NOMO-1 (cell line): ENCODE results near the gene ADAM15.

Experiments used
- DNase-seq, 2 experiments: peaks; one replicate each; lab custom pipeline; 2025; ENCODE audit not compliant: unreplicated experiment in 2 of 2; lab: John Stamatoyannopoulos, UW

ADAM15 gene

GRCh38 chr1:155030243-155030795, 20.8 kb upstream of the ADAM15 start:
- DNase-seq = no peak

- DNase-seq = no peak
Measured at GRCh38 chr1:155030899-155031298, 20.2 kb upstream of the ADAM15 start.

DNA sequence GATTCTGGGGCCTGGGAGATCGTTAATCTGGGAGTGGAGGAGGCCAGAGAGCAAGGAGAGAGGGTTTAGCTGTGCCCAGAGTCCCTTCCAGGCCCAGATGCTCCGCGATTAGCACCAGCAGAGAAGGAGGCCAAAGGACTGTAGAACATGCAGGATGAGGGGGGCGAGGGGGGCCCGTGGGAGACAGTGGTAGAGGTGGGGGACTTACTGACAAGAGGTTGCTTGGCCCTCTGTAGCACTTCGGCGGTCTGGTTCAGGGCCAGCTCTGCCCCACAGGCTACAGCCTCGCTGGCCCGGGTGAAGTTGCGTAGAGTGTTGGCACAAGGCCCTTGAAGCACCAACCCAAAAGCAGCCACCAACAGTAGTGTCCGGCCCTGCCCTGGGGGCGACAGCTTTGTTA, 18.2 kb upstream of the ADAM15 start:
- no peak for DNase-seq

- DNase-seq = no peak
Measured at GRCh38 chr1:155033524-155033923, 17.6 kb upstream of the ADAM15 start, which contains the start of the genes DCST1 and DCST2. TSS of gene DCST1 (plus strand) at chr1:155033824. CDS start at chr1:155034037, 213 bp downstream. TSS of gene DCST2 (minus strand) at chr1:155033781. CDS start at chr1:155033701, 80 bp downstream.

DNA sequence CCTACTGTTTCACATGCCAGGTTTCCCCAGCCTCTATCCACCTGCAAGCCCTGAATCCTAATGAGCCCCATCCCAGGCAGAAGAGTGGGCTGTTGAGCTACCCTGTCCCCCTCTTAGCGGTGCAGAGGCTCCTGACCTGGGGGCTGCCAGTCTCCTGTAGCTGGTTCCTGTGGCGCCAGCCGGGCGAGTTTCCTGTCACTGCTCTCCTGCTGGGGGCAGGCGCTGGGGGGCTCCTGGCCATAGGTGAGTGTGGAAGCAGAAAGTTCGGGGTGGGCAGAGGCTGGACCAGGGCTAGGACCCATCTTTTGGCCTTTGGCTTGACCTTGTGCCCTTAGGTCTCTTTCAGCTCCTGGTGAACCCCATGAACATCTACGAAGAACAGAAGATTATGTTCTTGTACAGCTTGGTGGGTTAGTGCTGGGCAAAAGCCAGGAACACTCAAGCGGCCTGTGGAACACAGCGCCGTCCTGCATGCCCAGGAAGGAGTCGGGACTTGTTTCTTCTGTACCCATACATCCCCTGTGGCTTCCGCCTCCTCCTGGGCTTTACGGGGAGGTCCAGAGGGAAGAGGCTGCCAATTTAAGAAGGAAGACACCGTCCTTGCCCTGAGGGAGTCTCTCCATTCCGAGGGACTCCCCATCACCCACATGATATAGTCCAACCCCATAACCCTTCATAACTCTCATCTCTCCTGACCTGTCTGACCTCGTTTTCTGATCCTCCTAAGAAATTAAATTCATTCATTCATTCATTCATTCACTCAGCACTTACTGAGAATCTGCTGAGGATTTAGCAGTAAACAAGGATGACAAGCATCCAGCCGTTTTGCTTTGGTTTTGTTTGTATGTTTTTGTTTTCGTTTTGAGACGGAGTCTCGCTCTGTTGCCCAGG, 16.6 kb upstream of the ADAM15 start:
- no peak for DNase-seq

- no peak for DNase-seq
Measured at GRCh38 chr1:155035936-155036335, 15.2 kb upstream of the ADAM15 start.

DNA sequence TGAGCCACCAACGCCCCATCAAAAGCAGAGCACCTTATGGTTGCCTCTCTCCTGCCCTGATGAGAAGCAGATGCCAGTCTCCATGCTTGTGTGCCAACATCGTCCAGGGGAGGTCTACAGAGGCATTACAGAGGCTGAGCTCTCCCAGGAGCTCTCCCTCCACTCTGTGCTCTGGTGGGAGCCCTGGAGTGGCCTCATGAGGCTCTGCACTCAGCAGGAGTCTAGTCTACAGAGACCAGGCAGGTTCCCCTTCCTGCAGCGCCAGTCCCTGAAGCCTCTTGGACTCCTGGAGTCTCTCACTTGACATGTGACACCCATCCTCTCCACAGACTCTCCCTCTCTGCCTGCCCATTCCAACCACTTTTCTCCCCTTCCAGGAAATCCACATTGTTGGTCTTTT, 14.1 kb upstream of the ADAM15 start:
- DNase-seq = no peak

- DNase-seq = no peak
Measured at GRCh38 chr1:155037851-155038441, 13.2 kb upstream of the ADAM15 start.

DNA sequence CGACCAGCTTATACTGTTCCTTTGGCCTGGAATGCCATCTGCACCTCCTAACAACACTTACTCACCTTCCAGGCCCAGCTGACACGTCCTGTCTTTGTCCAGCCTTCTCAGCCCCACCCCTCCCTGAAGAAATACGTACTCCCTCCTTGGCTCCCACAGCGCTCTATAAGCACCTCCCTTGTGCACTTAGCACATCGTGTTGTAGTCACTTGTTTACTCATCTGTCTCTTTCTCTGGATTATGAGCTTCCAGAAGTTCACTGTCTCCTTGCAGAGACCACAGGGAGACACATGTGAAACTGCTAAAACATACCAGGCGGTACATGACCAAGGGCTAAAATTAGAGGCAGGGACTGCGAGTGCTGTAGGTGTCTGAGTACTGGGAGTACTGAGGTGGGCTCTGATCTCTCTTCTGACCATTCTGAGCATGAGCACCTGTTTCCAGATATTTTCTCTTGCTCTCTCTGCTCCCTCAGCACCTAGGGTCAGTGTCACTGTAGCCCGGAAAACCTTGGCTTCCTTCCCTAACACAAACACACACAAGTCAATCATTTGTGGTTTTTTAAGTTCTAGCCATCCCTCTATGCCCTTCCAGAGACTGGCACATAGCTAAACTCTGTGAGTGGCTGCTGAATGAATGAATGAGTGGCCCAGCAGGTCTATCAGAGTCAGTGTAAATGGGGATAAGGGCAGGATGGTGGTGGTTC, 12.4 kb upstream of the ADAM15 start:
- no peak for DNase-seq

DNA sequence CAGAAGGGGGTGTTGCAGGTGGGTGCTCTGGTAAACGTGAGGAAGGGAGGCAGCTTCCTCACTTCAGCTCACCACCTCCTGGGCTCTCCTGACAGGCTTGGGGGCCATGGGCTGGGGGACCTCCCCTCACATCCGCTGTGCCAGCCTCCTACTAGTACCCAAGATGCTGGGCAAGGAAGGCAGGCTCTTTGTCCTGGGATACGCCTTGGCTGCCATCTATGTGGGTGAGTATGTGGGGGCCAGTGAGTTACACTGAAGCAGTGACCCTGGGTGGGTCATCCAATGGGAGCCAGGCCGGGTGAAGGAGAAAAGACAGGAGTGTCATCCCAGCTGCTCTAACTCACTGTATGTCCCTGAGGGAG, 11.8 kb upstream of the ADAM15 start:
- DNase-seq = no peak

- DNase-seq = no peak
Measured at GRCh38 chr1:155040358-155041093, 10.6 kb upstream of the ADAM15 start.

DNA sequence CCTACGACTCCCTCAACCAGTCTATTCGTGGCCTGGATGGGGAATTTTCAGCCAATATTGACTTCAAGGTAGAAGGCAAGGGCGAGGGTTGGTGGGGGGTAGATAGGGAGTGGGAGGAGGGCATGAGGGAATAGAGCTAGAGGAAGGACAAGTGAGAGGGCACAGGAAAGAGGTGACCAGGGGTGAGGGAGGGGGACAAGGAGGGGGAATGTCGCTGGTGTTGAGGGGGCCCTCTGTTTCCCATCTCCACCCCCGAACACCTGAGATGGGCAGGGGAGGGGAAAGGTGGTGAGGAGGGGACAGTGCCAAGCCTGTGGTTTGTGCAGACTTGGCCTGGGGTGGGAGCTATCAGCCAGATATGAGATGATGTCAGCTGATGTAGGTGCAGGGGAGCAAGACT, 8.3 kb upstream of the ADAM15 start:
- no peak for DNase-seq

DNA sequence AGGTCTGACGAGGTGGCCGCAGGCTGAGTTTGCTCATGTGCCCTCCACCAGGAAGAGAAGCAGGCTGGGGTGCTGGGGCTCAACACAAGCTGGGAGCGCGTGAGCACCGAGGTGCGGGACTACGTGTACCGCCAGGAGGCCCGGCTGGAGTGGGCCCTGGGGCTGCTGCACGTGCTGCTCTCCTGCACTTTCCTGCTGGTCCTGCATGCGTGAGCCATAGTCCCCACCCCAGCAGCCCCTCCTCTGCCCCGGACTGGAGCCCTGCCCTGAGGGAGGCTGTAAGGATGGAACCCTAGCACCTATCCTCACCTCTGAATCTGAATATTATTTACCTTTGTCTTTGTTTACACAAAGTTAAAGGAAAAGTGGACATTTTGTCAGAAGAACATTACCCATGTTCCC, 7.8 kb upstream of the ADAM15 start:
- DNase-seq = no peak

DNA sequence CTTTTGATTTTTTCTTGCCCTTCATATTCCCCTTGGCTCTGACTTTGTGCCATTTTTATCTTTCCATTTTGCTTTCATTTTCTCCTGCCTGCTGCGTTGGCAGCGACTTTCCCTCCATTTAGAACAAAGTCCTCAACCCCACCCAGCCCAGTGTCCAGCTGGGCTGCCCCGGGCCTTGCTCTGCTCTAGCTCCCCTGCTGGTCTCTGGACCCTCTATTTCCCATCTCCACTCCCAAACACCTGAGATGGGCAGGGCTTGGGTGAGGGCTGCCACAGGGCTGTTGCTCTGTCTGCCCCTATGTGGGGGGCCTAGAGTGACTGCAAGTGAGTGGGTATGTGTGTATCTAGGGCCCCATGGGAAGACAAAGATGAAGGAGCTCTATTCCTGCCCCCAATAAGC, 7.3 kb upstream of the ADAM15 start:
- DNase-seq = no peak

GRCh38 chr1:155044365-155044764, 6.8 kb upstream of the ADAM15 start:
- no peak for DNase-seq

DNA sequence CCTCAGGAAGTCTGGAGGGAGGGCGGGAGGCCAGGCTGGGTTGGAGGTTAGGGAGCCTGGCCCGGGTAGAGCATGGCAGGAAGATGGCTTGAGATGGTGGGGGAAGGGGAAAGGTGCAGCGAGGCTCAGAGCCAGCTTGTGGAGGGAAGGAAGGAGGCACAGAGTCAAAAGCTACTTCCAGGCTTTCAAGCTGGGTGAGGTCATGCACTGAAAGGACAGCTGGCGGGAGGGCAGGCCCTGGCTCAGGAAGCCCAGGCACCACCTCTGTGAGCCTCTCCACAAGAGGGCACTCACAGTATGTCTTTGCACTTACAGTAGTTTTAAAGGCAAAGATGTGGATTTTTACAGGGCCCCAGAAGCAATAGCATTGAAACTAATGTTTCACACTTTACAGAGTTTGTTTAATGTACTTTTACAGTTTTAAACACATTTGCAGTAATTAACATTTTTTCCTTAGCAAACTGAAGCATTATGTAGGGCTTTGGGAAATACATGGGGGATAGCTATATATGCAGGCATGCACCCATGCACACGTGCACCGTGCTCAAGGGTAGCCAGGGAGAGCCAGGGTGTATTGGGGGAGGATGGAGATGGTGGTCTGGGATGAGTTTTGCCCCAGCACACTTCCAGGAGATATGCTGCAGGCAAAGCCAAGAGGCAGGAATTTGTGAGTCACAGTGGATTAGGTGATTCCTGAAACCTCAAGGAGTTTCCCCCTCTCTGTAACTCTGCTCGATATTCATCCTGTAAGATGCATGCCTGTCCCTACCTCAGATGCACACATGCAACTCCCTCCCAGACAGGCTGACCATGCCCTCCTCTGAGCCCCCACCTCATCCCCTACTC, 6.1 kb upstream of the ADAM15 start:
- peak; percentile 72 to 75 for DNase-seq

DNA sequence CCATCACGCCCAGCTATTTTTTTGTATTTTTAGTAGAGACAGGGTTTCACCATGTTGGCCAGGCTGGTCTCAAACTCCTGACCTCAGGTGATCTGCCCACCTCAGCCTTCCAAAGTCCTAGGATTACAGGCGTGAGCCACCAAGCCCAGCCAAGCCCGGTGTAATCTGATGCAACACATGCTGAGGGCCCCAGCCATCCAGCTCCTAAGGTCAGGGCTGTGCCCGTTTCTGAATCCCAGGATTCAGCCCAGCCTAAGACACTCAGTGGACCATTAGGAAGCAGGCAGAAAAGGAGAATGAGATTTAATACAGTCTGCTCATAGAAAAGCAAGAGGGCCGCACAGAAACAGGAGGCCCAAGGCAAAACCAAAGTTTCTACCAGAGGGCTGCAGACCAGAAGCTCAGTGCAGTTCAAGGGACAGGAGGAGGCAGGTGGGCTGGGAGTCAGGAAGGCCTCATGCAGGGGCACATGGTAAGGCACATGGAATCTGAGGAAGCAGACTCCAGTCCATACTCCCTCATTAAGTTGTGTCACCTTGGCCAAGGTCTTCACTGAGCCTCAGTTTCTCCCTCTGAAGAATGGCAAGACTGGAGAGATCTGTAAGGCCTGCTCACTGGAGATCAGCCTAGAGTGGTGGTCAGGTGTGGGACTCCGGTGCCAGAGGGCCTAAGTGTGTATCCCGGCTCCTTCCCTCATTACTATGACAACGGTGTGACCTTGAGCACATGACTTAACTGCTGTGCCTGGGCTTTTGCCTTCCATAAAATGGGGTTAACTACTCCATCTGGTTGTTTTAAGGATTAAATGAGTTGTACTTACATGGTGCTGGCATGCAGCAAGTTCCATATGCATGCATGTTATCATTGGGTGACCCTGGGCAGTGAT, 2.4 kb upstream of the ADAM15 start:
- no peak for DNase-seq

GRCh38 chr1:155049651-155050559, 1.2 kb upstream of the ADAM15 start:
- DNase-seq = no peak
